HG03103 (cell line): Measurements from ENCODE around the gene ASIP.

ENCODE experiments used
- ATAC-seq: cut with Tn5 transposase; IDR thresholded peaks from one replicate; pipeline ENCODE4 v1.9.1; 2021; ENCODE audit warnings: low read depth; ENCODE audit not compliant: unreplicated experiment

ASIP gene

GRCh38 chr20:34309691-34310090, 68.5 kb downstream of the ASIP start:
- ATAC-seq: no peak

GRCh38 chr20:34310481-34311117, 69.4 kb downstream of the ASIP start:
- ATAC-seq: no peak

- no peak for ATAC-seq
These were observed 70.1 kb downstream of the ASIP start for GRCh38 chr20:34311118-34312023.

- no peak for ATAC-seq
These were observed 70.8 kb downstream of the ASIP start for GRCh38 chr20:34312024-34312460.

GRCh38 chr20:34312544-34313217, 71.5 kb downstream of the ASIP start:
- ATAC-seq: peak; percentile 73

GRCh38 chr20:34315236-34315635, 74.0 kb downstream of the ASIP start:
- ATAC-seq: no peak

GRCh38 chr20:34316196-34316814, 75.1 kb downstream of the ASIP start:
- no peak for ATAC-seq
